Upper lobe of left lung (tissue), 4 donors: ENCODE data around the gene METTL9.
"Not testable (repeated sequence)": the region's sequence is repeated elsewhere in the genome, so short reads cannot be mapped to it uniquely, and the experiment has no call there.

ENCODE experiments used
- EP300 ChIP-seq, 4 donors: sonication (generic); formaldehyde crosslinking; IDR thresholded peaks; one replicate each; pipeline ENCODE4 v1.5.1; 2017; ENCODE audit warnings: antibody characterized with exemption in 4 of 4, control low read depth in 2 of 4
- POLR2A ChIP-seq, 4 donors: fragments of 450-650 bp; IDR thresholded peaks; one replicate each; pipeline ENCODE4 v1.5.1; 2016 to 2017; ENCODE audit warnings: antibody characterized with exemption in 4 of 4, mild to moderate bottlenecking in 2 of 4
- POLR2AphosphoS5 ChIP-seq, 2 donors: sonication (generic); formaldehyde crosslinking; IDR thresholded peaks; one replicate each; pipeline ENCODE4 v1.5.1; 2017; ENCODE audit warnings: antibody characterized with exemption in 2 of 2
- TF ChIP-seq, protein P1 (sequence below), 6 experiments: fragments of 450-650 bp in 4 of 6; fragments of 200-600 bp in 2 of 6; sonication (generic) in 2 of 6; IDR thresholded peaks; one replicate each; pipeline ENCODE4 v1.5.1; 2016 to 2019; ENCODE audit warnings: antibody characterized with exemption in 6 of 6

DNA sequence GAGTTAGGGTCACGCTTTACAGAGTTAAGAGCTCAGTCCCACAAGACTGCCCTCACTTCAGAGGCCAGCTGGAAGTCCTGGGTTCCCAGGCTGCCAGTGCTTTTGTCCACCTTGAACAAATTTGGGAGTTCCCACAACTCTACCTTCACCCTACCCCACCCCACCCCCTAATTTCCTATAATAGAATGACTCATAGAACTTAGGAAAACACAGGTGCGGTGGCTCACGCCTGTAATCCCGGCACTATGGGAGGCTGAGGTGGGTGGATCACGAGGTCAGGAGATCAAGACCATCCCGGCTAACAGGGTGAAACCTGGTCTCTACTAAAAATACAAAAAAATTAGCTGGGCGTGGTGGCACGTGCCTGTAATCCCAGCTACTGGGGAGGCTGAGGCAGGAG lies 6.5 kb downstream of the METTL9 start:
- not testable (repeated sequence) for TF ChIP-seq POLR2A, POLR2AphosphoS5, EP300 (IDR thresholded peaks at IDR 0.05)
- TF ChIP-seq, protein P1, sequence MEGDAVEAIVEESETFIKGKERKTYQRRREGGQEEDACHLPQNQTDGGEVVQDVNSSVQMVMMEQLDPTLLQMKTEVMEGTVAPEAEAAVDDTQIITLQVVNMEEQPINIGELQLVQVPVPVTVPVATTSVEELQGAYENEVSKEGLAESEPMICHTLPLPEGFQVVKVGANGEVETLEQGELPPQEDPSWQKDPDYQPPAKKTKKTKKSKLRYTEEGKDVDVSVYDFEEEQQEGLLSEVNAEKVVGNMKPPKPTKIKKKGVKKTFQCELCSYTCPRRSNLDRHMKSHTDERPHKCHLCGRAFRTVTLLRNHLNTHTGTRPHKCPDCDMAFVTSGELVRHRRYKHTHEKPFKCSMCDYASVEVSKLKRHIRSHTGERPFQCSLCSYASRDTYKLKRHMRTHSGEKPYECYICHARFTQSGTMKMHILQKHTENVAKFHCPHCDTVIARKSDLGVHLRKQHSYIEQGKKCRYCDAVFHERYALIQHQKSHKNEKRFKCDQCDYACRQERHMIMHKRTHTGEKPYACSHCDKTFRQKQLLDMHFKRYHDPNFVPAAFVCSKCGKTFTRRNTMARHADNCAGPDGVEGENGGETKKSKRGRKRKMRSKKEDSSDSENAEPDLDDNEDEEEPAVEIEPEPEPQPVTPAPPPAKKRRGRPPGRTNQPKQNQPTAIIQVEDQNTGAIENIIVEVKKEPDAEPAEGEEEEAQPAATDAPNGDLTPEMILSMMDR (IDR thresholded peaks at IDR 0.05): not testable (repeated sequence)
